DND-41 (cell line): Measurements from ENCODE around the gene CCS.

Source experiments
- CTCF ChIP-seq: IDR thresholded peaks from 2 replicates; pipeline ENCODE4 v1.5.1; 2012; ENCODE audit warnings: borderline replicate concordance, low read length, moderate library complexity, mild to moderate bottlenecking; ENCODE audit not compliant: poor library complexity, severe bottlenecking; ENCODE audit errors: extremely low read depth
- EZH2 ChIP-seq: IDR thresholded peaks from 3 replicates; pipeline ENCODE4 v1.6.1; 2012; ENCODE audit warnings: borderline replicate concordance, low read depth, mild to moderate bottlenecking, moderate library complexity, low read length, inconsistent platforms; ENCODE audit not compliant: severe bottlenecking

DNA sequence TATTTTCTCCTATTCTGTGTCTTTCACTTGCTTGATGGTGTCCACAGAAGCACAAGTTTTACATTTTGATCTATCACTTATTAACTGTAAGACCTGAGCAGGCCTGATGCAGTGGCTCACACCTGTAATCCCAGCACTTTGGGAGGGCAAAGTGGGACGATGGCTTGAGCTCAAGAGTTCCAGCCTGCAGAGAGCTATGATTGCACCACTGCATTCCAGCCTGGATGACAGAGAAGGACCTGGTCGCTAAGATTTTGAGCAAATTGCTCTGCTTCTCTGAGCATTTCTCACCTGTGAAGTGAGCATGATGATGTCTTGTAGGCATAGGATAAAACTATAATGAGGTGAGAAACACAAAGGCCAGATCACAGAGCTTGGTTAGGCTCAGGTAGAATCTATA is 6.8 kb upstream of the CCS start:
- TF ChIP-seq CTCF: no peak
- TF ChIP-seq EZH2: no peak
